HG03135 (cell line): ENCODE results near the gene SCRN3.
"Not testable (repeated sequence)": the region's sequence is repeated elsewhere in the genome, so short reads cannot be mapped to it uniquely, and the experiment has no call there.

ENCODE experiments used
- ATAC-seq: cut with Tn5 transposase; IDR thresholded peaks from one replicate; pipeline ENCODE4 v1.9.1; 2021; ENCODE audit warnings: mild to moderate bottlenecking, moderate library complexity; ENCODE audit not compliant: unreplicated experiment

The SCRN3 gene

GRCh38 chr2:174403628-174404027 is 8.1 kb downstream of the SCRN3 start:
- ATAC-seq = no peak

GRCh38 chr2:174410039-174410438 is 14.5 kb downstream of the SCRN3 start:
- not testable (repeated sequence) for ATAC-seq

DNA sequence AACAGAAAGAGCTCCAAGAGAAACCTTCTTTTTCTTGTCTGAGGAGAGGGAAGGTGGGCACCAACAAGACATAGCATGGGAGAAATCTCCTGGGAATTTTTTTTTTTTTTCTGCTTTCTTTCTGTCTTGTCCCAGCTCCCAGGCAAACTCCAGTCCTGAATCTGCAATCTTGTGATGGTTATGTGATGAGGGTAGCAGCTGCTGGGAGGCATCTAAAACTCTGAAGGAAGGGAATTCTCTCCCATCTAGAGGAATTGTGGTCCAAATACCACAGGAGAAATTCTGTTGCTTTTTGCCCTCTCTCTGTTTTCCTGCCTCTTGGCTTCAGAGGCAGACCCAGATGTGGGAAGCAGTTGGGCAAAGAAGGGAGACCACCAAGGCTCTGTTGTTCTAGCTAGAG is 16.7 kb downstream of the SCRN3 start:
- no peak for ATAC-seq

- ATAC-seq = no peak
Observed at GRCh38 chr2:174428214-174428613, 32.7 kb downstream of the SCRN3 start.

GRCh38 chr2:174430066-174430465 is 34.5 kb downstream of the SCRN3 start:
- ATAC-seq = no peak

DNA sequence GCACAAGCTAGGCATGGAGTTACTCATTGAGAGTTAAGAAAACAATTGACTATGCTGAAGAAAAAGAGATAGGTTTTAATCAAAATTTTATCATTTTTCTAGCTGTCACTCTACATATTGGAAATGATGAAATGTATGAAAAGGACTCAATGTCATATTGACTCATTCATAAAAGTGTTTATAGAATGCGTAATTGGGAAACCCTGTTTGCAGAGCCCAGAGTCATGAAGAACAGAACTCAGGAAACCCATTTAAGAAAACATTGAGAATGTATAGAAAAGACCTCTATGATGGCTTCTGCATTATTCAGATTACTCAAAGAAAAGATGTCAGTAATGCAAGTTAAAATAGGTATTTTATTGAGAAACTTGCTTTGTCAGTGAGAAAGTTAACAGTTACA is 36.4 kb downstream of the SCRN3 start:
- ATAC-seq = no peak

GRCh38 chr2:174436351-174436750 is 40.8 kb downstream of the SCRN3 start:
- ATAC-seq = no peak

DNA sequence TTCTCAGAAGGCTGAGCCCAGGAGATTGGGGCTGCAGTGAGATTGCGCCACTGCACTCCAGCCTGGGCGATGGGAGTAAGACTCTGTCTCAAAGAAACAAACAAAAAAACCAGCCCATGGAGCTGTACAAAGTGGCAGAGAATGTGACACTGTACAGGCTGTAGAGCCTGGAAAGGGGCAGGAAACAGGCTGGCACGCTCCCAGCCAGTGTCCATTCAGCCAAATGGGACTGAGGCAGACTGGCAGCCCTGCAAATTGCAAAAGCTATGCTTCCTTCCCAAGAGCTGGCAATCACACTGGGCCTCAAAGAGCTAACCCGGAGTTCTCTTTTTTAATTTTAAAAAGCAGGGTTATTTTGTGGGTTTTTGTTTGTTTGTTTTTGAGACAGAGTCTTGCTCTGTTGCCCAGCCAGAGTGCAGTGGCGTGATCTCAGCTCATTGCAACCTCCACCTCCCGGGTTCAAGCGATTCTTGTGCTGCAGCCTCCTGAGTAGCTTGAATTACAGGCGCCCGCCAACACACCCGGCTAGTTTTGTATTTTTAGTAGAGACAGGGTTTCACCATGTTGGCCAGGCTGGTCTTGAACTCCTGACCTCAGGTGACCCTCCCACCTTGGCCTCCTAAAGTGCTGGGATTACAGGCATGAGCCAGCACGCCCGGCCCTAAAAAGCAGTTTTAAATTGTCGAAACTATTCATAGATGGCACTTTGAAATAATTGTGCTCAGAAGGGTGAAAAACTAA is 42.8 kb downstream of the SCRN3 start:
- no peak for ATAC-seq

DNA sequence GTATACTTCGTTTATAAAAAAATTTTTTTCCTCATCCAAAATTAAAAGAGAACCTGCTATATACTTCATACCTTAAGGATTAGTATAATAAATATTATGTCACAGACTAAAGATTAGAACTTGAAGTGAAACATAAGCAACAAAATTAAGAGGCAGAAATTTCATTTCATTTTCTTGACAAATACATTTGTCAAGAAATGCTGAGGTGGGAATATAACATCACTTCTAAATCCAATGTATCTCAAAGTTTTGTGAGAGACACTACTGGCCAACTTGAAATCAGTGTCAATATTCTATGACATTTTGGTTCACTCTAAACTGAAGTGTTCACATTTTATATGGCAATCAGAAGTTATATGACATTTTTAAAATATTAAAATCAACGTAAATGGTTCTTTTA is 43.8 kb downstream of the SCRN3 start:
- no peak for ATAC-seq

GRCh38 chr2:174439950-174440349 is 44.4 kb downstream of the SCRN3 start:
- ATAC-seq = no peak

DNA sequence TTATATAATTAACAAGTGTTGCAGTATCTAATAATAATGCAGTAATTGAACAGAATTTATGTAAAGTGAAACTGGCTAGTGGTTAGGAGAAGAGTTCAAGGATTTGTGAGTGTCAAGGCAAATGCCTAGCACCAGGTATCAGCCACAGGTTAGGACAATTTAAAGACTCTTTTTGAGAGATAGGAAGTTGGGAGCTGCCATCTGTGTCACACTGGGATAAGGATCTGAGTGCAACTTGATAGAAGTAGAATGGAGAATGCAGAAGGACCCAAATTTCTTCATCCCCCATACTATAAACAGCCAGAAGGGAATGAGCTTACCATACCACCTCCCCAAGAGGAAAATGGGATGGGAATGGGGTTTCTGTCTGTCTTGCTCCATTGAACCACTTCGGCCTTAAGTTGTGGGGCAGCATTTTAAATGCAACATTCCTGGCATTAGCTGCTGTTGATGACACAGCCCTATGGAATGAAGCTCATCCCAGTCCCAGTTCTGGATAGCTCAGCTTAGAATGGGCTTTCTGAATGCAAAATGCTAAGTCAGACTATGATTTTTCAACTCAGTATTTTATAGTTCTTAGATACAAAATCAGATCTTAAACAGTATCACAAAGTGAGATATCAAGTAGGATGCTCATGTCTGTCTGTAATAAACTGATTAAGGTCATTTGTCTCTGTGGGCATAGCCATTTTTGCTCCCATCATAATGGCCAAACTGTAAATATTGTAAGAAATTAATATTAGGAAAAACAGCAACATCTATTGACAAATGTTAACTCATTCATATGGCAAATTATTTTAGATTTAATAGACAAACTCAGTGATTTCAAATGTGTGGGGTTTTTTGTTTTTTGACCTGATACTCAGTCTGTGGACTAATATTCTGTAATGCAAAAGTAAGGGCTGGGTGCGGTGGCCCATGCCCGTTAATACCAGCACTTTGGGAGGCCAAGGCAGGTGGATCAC is 47.3 kb downstream of the SCRN3 start:
- no peak for ATAC-seq

DNA sequence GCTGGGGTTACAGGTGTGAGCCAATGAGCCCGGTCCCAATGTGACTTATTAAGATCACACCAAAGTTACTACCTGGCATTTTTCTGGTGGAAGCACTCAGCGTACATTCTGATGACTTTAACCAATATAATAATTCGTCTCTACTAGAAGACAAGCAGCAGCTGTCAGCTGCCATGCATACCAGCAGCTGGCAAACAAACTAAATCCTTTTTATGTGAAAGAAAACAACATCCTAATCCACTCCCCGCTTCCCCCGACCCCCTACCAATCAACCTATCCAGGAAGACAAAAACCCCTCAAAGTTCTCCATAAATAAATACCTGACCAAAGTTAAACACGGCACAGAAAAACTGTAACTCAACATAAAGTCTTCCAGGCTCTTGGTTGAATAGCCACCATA is 49.2 kb downstream of the SCRN3 start:
- ATAC-seq = no peak

- no peak for ATAC-seq
Observed at GRCh38 chr2:174445248-174445647, 49.7 kb downstream of the SCRN3 start.

DNA sequence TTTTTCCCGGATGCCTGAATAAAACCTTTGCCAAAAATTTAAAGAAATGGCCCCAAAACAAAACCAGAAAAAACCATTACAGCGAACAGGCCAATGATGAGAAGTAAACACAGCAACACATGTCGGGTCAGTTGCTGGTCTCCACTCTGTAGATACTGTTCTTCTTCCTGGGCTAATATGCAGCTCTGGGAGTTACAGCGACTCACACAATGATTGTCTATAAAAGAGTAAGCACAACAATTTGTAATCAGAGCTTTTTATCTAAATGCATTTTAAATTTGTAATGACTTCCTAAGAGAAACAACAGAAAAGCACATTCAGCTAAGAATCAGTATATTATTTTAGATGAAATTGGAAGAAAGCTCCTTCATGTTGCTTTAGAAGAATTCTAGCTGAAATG is 51.0 kb downstream of the SCRN3 start:
- ATAC-seq = no peak

- ATAC-seq = no peak
Observed at GRCh38 chr2:174449033-174449432, 53.5 kb downstream of the SCRN3 start.

DNA sequence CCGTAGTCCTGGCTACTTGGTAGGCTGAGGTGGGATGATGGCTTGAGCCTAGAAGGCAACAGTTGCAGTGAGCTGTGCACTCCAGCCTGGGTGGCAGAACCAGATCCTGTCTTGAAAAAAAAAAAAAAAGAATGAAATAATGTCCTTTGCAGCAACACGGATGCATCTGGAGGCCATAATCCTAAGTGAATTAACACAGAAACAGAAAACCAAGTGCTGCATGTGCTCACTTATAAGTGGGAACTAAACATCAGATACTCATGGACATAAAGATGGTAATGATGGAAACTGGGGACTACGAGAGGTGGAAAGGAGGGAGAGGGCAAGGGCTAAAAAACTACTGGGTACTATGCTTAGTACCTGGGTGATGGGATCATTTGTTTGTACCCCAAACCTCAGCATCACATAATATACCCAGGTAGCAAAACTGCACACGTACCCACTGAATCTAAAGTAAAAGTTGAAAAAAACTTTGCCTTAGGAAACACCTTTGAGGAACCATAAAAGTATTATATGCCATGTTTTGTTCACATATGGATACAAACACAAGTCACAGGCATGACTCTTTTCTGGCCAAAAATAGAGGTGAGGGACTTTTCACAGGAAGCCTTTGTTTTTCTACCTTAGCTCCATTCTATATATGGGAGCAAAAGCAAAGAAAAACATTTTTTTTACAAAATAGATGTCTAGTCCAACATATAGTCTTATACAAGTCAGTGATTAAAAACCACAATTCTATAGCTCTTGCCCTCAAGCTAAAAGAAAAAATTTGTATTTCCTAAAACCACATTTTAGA is 54.7 kb downstream of the SCRN3 start:
- no peak for ATAC-seq

GRCh38 chr2:174454566-174454965 is 59.0 kb downstream of the SCRN3 start:
- no peak for ATAC-seq

DNA sequence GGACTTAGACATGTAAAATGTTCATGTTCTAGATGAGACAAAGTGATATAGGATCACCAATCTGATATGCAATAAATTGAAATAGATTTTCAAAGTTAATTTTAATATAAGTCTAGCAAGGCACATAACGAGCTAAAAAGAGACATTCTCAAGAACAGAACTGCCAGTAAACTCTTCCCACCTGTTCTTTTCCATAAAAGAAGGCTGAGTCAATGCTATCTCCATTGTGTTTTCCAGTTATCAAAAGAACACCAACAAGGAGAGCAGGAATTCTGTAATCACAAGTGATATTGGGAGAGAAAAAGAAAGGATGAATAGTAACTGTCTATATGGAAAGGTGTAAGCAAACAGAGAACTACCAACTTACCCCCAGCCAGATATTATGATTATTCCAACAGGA is 65.7 kb downstream of the SCRN3 start:
- no peak for ATAC-seq

DNA sequence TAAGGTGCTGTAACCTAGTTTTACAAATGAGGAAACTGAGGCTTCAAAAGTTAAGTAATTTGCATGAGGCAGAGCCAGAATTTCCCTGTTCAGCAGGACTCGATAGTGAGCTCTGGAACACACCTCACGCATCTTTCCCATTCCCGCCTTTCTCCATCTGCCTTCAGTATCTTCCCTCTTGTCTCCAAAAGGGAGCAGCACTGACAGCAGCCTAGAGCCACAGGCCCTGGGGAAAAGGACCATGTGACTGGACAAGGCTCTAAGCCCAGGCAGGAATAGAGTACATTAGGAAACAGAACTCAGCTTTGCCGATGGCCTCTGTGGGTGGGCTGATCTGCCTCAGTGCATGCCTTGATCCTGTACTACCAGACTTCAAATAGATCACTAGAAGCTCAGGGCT is 69.8 kb downstream of the SCRN3 start:
- ATAC-seq = no peak

DNA sequence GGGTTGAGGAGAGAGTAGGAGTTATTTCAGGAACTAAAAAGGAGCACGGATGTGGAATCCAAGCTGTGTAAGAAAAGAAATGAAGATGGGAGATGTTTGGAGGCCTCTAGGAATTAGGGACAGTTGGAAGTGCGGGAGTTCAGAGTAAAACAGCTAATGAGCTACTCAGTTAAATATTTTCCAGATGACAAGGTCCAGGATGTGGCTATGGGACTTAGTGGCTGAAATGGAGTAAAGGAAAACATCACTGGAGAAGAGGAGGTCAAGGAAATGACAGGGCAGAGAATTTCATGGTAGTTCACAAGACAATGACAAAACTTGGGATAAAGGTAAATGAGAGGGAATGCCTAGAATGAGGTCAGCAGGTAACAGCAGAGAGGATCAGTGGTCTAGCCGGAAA is 78.3 kb downstream of the SCRN3 start:
- no peak for ATAC-seq

DNA sequence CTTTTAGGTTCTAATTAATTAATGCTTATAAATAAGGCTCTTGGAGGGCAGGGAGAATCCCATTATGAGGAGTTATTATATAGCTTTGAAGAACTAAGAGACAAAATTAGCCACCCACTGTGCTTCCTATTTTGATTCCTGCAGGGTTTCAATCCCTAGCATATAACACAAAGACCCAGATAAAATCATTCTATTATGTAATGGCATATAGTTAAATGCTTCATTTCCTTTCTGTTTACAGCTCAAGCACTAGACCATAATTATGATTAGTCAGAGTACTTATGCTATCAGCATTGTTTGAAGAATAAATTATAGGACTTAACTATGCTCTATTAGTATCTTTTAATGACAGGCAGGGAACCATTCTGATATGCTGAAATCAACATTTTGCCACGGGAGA is 82.2 kb downstream of the SCRN3 start:
- no peak for ATAC-seq
